ENCODE results near the gene SLC29A1. TPM values are rescaled to one million over a fixed set of nuclear protein-coding genes. Genes with fewer than 3 reads are reported as not detected.
"Not testable (repeated sequence)": the region's sequence is repeated elsewhere in the genome, so short reads cannot be mapped to it uniquely, and the experiment has no call there.

The SLC29A1 gene
- total RNA-seq: 181 TPM
- long read RNA-seq, transcript SLC29A1-208 (13 exons, 2,326 nt): minor isoform, 11 of 765 reads
- long read RNA-seq, transcript SLC29A1-206 (13 exons, 2,183 nt): minor isoform, 134 of 765 reads
- long read RNA-seq, transcript SLC29A1-209 (13 exons, 2,318 nt): major isoform, 188 of 765 reads
- long read RNA-seq, transcript SLC29A1-201 (12 exons, 2,159 nt): minor isoform, 93 of 765 reads
- long read RNA-seq, partial matches to known transcripts: 114 of 765 reads
- long read RNA-seq, other reads (novel, unspliced or antisense): 223 of 765 reads

GRCh38 chr6:44223319-44224028 is at the start of gene SLC29A1:
Gene SLC29A1 (plus strand): TSS chr6:44223595. CDS start chr6:44227314, 3,719 bp downstream.
- intact Hi-C loops (cut with DNase I): no loop called here

GRCh38 chr6:44176130-44176761 is 47.1 kb upstream of the SLC29A1 start:
- ATAC-seq (ENCODE audit: poor library complexity) (no peak), DNase-seq (no peak)
- intact Hi-C loops (cut with DNase I): no loop called here

More at GRCh38 chr6:44223319-44224028, at the start of gene SLC29A1:
- ATAC-seq (ENCODE audit: poor library complexity): peak; percentile 49
- peak; percentile 90 for DNase-seq

- ATAC-seq (ENCODE audit: poor library complexity): no peak
- DNase-seq: no peak
- intact Hi-C loops (cut with DNase I): no loop called here
Observed at GRCh38 chr6:44176762-44177509, 46.5 kb upstream of the SLC29A1 start.

- DNase-seq (peak; percentile 90), ATAC-seq (ENCODE audit: poor library complexity) (peak; percentile 87)
Observed at GRCh38 chr6:44177691-44178423, 45.5 kb upstream of the SLC29A1 start.

GRCh38 chr6:44178424-44179071 is 44.8 kb upstream of the SLC29A1 start:
- intact Hi-C loops (cut with DNase I): no loop called here
- DNase-seq: no peak
- no peak for ATAC-seq (ENCODE audit: poor library complexity)

More at GRCh38 chr6:44177691-44178423, 45.5 kb upstream of the SLC29A1 start:
- intact Hi-C loops (cut with DNase I): no loop called here

- no peak for DNase-seq
- intact Hi-C loops (cut with DNase I): no loop called here
- ATAC-seq (ENCODE audit: poor library complexity): no peak
Observed at GRCh38 chr6:44179072-44179536, 44.3 kb upstream of the SLC29A1 start.

- ATAC-seq (ENCODE audit: poor library complexity) (no peak), DNase-seq (no peak)
- intact Hi-C loops (cut with DNase I): no loop called here
Observed at GRCh38 chr6:44179648-44180047, 43.7 kb upstream of the SLC29A1 start.

- DNase-seq (no peak), ATAC-seq (ENCODE audit: poor library complexity) (no peak)
- intact Hi-C loops (cut with DNase I): no loop called here
Observed at GRCh38 chr6:44180406-44180805, 43.0 kb upstream of the SLC29A1 start.

GRCh38 chr6:44180886-44181285 is 42.5 kb upstream of the SLC29A1 start:
- ATAC-seq (ENCODE audit: poor library complexity) (no peak), DNase-seq (no peak)
- intact Hi-C loops (cut with DNase I): no loop called here

- intact Hi-C loops (cut with DNase I); ATAC-seq (ENCODE audit: poor library complexity); DNase-seq: not testable (repeated sequence)
Observed at GRCh38 chr6:44181784-44182183, 41.6 kb upstream of the SLC29A1 start.

GRCh38 chr6:44182911-44183390 is 40.4 kb upstream of the SLC29A1 start:
- DNase-seq: no peak
- no peak for ATAC-seq (ENCODE audit: poor library complexity)
- intact Hi-C loops (cut with DNase I): no loop called here

GRCh38 chr6:44183783-44184182 is 39.6 kb upstream of the SLC29A1 start:
- ATAC-seq (ENCODE audit: poor library complexity): no peak
- intact Hi-C loops (cut with DNase I): no loop called here
- DNase-seq: no peak

- DNase-seq; ATAC-seq (ENCODE audit: poor library complexity); intact Hi-C loops (cut with DNase I): not testable (repeated sequence)
Observed at GRCh38 chr6:44185356-44185755, 38.0 kb upstream of the SLC29A1 start.

- intact Hi-C loops (cut with DNase I): no loop called here
- ATAC-seq (ENCODE audit: poor library complexity) (no peak), DNase-seq (no peak)
Observed at GRCh38 chr6:44185953-44186634, 37.3 kb upstream of the SLC29A1 start.

GRCh38 chr6:44186635-44187025 is 36.8 kb upstream of the SLC29A1 start:
- intact Hi-C loops (cut with DNase I): no loop called here
- no peak for DNase-seq
- ATAC-seq (ENCODE audit: poor library complexity): no peak

GRCh38 chr6:44188819-44189218 is 34.6 kb upstream of the SLC29A1 start:
- intact Hi-C loops (cut with DNase I): no loop called here
- DNase-seq (no peak), ATAC-seq (ENCODE audit: poor library complexity) (no peak)

- ATAC-seq (ENCODE audit: poor library complexity): no peak
- DNase-seq: no peak
- intact Hi-C loops (cut with DNase I): no loop called here
Observed at GRCh38 chr6:44189257-44189656, 34.1 kb upstream of the SLC29A1 start.

All from Right ventricle myocardium superior (tissue), 1 donor.